Measurements from ENCODE around the gene SORBS1. TPM values are rescaled to one million over a fixed set of nuclear protein-coding genes. Genes with fewer than 3 reads are reported as not detected.

SORBS1 gene
- polyA plus RNA-seq, 1 donor from 2014 or later = 39.5 TPM

DNA sequence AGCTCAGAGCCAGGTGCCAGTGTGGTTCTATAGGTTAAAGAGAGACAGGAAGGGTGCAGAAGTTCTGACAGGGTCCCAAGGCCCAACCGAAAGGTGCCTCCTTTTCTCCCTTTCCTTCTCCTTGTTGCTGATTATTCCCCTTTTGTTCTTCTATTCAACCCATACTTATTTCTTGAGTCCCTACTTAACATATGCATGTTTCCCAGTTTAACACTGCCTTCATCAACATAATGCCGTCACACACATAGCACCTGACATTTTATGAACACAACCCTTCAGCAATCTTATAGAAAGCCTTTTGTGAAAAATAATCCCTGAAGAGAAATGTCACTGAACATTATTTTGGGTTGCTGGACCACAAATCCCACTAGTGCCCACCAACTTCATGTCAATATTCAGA, 39.1 kb downstream of the SORBS1 start:
- Histone ChIP-seq H3K4me3 (ENCODE audit: low read length) (no peak overlapping the region), H3K27ac (ENCODE audit: low read length) (no peak overlapping the region), H3K36me3 (ENCODE audit: insufficient read depth, low read length) (no peaks in the 10 kb centered on the region), H2AFZ (ENCODE audit: low read depth, low read length) (no peak overlapping the region), H3K4me2 (ENCODE audit: low read length) (no peak overlapping the region), H3K27me3 (ENCODE audit: insufficient read depth, low read depth, low read length) (no peaks in the 10 kb centered on the region), H3K9ac (ENCODE audit: low read length) (no peak overlapping the region), H3K9me2 (ENCODE audit: insufficient read depth, low read length) (no peaks in the 10 kb centered on the region), H3F3A (ENCODE audit: insufficient read depth, low read length, poor library complexity, severe bottlenecking) (no peaks in the 10 kb centered on the region), H3K79me2 (replicated peaks; ENCODE audit: insufficient read depth, low read length) (no peaks in the 10 kb centered on the region), H4K20me1 (ENCODE audit: insufficient read depth) (no peaks in the 10 kb centered on the region), H3K9me3 (ENCODE audit: low read length) (no peaks in the 10 kb centered on the region)
- TF ChIP-seq, protein P1, sequence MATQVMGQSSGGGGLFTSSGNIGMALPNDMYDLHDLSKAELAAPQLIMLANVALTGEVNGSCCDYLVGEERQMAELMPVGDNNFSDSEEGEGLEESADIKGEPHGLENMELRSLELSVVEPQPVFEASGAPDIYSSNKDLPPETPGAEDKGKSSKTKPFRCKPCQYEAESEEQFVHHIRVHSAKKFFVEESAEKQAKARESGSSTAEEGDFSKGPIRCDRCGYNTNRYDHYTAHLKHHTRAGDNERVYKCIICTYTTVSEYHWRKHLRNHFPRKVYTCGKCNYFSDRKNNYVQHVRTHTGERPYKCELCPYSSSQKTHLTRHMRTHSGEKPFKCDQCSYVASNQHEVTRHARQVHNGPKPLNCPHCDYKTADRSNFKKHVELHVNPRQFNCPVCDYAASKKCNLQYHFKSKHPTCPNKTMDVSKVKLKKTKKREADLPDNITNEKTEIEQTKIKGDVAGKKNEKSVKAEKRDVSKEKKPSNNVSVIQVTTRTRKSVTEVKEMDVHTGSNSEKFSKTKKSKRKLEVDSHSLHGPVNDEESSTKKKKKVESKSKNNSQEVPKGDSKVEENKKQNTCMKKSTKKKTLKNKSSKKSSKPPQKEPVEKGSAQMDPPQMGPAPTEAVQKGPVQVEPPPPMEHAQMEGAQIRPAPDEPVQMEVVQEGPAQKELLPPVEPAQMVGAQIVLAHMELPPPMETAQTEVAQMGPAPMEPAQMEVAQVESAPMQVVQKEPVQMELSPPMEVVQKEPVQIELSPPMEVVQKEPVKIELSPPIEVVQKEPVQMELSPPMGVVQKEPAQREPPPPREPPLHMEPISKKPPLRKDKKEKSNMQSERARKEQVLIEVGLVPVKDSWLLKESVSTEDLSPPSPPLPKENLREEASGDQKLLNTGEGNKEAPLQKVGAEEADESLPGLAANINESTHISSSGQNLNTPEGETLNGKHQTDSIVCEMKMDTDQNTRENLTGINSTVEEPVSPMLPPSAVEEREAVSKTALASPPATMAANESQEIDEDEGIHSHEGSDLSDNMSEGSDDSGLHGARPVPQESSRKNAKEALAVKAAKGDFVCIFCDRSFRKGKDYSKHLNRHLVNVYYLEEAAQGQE (IDR thresholded peaks at IDR 0.05; ENCODE audit: borderline replicate concordance) = no peak
- TF ChIP-seq EZH2 (IDR thresholded peaks at IDR 0.05; ENCODE audit: borderline replicate concordance, insufficient read depth, low read length, poor library complexity, severe bottlenecking) (no peak), RAD21 (conservative IDR thresholded peaks at IDR 0.05) (no peak), TAF1 (IDR thresholded peaks at IDR 0.05; ENCODE audit: low read depth) (no peak), SMC3 (conservative IDR thresholded peaks at IDR 0.05; ENCODE audit: poor library complexity) (no peak), POLR2AphosphoS5 (IDR thresholded peaks at IDR 0.05) (no peak), MXI1 (conservative IDR thresholded peaks at IDR 0.05; ENCODE audit: poor library complexity, severe bottlenecking) (no peak), EP300 (conservative IDR thresholded peaks at IDR 0.05; ENCODE audit: poor library complexity, severe bottlenecking) (no peak)
- TF ChIP-seq, protein P2, sequence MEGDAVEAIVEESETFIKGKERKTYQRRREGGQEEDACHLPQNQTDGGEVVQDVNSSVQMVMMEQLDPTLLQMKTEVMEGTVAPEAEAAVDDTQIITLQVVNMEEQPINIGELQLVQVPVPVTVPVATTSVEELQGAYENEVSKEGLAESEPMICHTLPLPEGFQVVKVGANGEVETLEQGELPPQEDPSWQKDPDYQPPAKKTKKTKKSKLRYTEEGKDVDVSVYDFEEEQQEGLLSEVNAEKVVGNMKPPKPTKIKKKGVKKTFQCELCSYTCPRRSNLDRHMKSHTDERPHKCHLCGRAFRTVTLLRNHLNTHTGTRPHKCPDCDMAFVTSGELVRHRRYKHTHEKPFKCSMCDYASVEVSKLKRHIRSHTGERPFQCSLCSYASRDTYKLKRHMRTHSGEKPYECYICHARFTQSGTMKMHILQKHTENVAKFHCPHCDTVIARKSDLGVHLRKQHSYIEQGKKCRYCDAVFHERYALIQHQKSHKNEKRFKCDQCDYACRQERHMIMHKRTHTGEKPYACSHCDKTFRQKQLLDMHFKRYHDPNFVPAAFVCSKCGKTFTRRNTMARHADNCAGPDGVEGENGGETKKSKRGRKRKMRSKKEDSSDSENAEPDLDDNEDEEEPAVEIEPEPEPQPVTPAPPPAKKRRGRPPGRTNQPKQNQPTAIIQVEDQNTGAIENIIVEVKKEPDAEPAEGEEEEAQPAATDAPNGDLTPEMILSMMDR (IDR thresholded peaks at IDR 0.05; ENCODE audit: poor library complexity, severe bottlenecking) = no peak

DNA sequence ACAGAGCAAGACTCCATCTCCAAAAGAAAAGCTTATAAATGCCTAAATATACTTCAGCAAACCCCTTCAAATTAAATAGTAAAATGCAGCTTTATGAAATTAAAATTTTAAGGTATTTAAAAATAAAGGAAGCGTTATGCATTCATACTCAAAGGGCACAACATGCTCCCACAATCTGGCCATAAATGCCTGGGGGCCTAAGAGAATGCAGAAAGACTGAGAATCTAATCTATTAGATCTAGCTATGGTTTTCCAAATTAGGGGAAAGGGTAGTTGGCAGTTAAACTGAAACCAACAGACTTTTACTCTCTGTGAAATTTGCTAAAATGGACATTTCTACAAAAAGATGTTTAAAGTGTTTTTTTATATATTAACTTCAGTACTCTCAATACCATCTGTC, 40.6 kb downstream of the SORBS1 start:
- TF ChIP-seq, protein P2 (IDR thresholded peaks at IDR 0.05; ENCODE audit: poor library complexity, severe bottlenecking) = no peak
- TF ChIP-seq EZH2 (IDR thresholded peaks at IDR 0.05; ENCODE audit: borderline replicate concordance, insufficient read depth, low read length, poor library complexity, severe bottlenecking) (no peak), RAD21 (conservative IDR thresholded peaks at IDR 0.05) (no peak), SMC3 (conservative IDR thresholded peaks at IDR 0.05; ENCODE audit: poor library complexity) (no peak)
- Histone ChIP-seq H3K27ac (ENCODE audit: low read length) (no peak overlapping the region), H3K27me3 (ENCODE audit: insufficient read depth, low read depth, low read length) (no peaks in the 10 kb centered on the region), H3K79me2 (replicated peaks; ENCODE audit: insufficient read depth, low read length) (no peaks in the 10 kb centered on the region), H4K20me1 (ENCODE audit: insufficient read depth) (no peaks in the 10 kb centered on the region), H3K36me3 (ENCODE audit: insufficient read depth, low read length) (no peaks in the 10 kb centered on the region), H2AFZ (ENCODE audit: low read depth, low read length) (no peak overlapping the region), H3K4me2 (ENCODE audit: low read length) (no peak overlapping the region), H3K9me2 (ENCODE audit: insufficient read depth, low read length) (no peaks in the 10 kb centered on the region), H3K4me3 (ENCODE audit: low read length) (no peak overlapping the region), H3K9ac (ENCODE audit: low read length) (no peak overlapping the region), H3F3A (ENCODE audit: insufficient read depth, low read length, poor library complexity, severe bottlenecking) (no peaks in the 10 kb centered on the region), H3K9me3 (ENCODE audit: low read length) (no peaks in the 10 kb centered on the region)

Measured in neural cell (in vitro differentiated cells).